CD4-positive, alpha-beta T cell treated with Interleukin-15 for 4 hours (primary cell): Measurements from ENCODE around the gene TMEM120B.
"Not testable (repeated sequence)": the region's sequence is repeated elsewhere in the genome, so short reads cannot be mapped to it uniquely, and the experiment has no call there.

Source experiments
- DNase-seq: peaks from one replicate; pipeline ENCODE4 v3.0.0-alpha.2; 2020; ENCODE audit warnings: low spot score

The TMEM120B gene

DNA sequence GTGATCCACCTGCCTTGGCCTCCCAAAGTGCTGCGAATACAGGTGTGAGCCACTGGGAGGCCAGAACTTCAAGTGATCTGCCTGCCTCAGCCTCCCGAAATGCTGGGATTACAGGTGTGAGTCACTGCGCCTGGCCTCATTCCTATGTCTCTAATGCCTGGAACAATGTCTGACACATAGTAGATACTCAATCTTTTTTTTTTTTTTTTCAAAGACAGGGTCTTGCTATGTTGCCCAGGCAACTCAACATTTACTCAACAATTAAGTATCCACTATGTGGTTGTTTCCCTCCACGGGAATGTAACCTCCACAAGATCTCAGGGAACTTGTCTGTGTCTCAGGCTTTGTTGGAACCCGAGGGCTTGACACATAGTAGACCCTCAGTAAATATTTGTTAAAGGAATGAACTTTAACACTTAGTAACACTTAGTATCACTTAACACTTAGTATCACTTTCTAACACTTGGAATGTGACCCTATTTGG, 3.0 kb upstream of the TMEM120B start:
- DNase-seq, result no peak

DNA sequence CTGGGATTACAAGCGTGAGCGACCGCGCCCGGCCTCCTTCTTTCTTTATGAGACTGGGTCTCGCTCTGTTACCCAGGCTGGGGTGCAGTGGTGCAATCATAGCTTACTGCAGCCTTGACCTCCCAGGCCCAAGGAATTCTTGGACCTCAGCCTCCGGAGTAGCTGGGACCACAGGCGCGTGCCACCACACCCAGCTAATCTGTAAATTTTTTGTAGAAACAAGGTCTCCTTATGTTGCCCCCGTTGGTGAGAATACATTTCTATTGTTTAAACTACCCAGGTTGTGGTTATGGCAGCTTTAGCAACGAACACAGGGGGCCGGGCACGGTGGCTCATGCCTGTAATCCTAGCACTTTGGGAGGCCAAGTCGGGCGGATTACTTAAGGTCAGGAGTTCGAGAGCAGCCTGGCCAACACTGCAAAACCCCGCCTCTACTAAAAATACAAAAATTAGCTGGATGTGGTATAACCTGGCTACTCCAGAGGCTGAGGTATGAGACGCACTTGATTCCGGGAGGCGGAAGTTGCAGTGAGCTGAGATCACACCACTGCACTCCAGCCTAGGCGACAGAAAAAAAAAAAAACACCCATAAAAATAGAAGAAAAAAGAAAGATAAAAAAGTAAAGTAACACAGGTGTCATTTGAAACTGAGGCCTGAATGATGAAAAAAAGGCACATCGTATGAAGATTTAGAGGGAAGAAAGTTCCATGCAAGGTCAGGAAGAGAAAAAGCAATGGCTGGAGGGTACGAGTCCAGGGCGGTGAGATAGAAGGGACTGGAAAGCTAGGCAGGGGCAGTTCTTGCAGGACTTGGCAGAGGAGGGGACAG, 977 bp upstream of the TMEM120B start:
- DNase-seq, result peak; percentile 17

DNA sequence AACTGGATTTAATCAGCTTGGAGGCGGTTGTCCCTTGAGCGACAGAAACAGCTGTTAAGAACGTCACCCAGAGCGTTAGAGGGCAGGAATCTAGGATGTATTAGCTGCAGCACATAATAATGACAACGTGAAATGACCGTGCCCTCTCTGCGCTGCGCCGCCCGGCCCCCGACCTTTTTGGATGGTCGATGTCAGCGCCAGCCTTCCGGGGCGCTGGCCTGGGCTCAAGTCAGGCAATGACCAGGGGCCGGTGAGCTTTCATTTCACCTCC, 427 bp upstream of the TMEM120B start:
- DNase-seq, result peak; percentile 13

DNA sequence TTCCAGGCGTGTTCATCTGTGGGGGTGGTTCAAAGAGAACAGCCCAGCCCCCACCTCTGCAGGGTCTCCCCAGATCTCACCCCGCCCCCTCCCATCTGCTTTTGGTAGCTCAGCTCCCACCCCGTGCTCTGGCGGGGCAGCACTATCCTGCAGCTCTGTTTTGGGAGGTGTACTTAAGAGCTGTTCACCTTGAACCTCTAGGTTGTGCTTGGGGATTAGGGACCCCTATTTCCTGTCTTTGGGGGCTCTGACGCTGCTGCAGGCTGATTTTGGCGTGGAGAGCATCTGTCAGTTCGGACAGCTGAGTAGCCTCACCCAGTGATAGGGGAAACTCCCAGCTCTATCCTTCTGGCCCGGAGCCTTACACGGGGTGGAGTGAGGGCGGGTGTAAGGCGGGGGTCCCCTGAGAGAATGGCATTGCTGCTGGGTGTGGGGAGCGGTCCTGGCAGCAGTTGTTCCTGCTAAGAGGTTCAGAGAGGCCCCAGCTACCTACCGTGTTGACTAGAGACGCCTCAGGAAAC, 765 bp downstream of the TMEM120B start:
- DNase-seq, result no peak

DNA sequence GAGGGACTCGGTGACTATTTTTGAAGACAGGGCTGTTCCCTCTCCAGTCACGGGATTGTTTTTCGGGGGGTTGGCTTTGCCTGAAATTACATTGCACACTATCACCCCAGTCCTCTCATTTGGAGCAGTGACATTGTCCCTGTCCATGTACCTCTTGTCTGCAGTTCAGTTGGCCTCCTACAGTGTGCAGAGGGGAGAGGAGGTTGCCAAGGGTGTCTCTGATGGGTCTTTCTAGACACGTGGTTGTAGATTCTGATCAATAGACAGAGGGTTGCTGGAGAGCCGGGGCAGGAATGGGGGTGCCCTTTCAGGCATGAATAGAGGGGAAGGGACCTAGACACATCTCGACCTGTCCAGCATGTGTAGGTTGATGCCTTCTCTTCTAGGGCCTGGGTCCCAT, 1.2 kb downstream of the TMEM120B start:
- no peak for DNase-seq

DNA sequence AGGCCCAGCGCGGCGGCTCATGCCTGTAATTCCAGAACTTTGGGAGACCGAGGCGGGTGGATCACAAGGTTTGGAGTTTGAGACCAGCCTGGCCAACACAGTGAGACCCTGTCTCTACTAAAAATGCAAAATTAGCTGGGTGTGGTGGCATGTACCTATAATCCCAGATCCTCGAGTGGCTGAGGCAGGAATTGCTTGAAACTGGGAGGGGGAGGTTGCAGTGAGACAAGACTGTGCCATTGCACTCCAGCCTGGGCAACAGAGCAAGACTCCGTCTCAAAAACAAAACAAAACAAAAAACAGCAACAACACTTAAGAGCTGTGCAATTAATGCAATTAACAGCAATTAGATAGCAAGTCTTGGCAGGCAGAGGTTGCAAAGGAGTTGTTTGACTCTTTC, 2.5 kb downstream of the TMEM120B start:
- DNase-seq, result not testable (repeated sequence)

DNA sequence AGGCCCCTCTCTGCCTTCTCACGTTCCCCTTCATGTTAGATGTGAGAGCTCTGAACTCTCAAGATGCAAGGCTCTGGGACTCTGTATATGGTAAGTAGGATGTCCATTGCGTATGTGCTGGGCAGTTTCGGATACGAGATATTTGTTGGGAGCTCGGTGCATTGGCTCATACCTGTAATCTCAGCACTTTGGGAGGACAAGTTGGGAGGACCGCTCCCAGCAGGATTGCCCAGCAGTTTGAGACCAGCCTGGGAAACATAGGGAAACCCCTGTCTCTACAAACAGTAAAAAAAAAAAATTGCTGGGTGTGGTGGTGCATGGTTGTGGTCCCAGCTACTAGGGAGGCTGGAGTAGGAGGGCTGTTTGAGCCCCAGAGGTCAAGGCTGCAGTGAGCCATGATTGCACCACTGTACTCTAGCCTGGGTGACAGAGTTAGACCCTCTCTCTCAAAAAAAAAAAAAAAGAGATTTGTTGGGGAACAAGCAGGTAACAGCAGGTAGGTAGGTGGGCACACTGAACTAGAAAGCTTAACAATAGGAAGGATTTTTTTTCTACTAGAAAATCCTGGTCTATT, 3.4 kb downstream of the TMEM120B start:
- no peak for DNase-seq

DNA sequence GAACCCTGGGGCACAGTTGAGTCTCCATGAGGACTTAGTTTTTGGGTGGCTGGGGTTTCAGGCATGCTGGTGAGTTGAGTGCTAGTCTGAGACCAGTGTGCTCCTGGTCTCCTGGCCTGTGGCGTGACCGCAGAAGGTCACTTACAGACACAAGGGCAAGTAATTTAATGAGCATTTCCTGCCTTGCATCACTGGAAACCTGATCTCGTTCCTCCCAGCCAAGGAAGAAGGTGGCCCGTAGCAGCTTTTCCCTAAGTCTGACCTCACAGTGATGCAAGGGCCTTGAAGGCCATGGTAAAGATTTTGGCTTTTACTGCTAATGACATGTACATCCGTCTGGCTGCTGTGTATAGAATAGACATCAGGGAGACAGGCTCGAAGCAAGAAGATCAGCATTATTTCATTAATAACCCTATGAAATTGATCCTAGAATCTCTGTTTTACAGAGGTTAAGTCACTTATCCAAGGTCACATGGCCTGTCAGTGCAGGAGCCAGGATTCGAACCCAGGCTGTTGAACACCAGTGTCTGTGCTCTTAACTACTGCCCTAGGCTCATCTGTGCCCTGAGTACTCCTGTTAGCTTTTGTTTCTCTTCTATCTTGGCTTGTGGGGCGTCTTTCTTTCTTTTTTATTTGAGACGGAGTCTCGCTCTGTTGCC, 4.6 kb downstream of the TMEM120B start:
- DNase-seq, result no peak

DNA sequence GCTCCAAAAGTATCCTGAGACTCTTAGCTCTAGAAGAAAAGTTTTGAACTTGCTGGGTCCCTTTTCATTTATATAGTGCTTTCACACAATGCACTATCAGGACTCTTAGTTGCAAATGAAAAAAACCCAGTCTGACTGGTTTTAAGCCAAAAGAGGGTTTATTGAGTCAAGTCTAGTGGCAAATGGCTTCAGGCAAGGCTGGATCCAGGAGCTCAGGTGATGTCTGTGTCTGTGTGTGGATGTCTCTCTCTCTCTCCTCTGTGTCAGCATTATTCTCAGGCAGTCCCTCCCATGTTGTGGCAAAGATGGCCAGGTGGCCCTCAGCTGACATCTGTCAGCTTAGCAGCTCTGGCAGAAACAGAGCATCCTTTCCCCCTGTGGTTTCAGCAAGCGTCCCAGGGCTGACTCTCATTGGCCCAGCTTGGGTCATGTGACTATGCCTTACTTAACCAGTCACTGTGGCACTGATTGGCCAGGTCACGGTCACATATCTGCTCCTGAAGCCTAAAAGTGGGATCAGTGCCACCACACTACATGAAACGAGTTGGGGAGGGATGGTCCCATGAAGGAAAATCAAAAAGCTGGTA, 6.2 kb downstream of the TMEM120B start:
- no peak for DNase-seq

DNA sequence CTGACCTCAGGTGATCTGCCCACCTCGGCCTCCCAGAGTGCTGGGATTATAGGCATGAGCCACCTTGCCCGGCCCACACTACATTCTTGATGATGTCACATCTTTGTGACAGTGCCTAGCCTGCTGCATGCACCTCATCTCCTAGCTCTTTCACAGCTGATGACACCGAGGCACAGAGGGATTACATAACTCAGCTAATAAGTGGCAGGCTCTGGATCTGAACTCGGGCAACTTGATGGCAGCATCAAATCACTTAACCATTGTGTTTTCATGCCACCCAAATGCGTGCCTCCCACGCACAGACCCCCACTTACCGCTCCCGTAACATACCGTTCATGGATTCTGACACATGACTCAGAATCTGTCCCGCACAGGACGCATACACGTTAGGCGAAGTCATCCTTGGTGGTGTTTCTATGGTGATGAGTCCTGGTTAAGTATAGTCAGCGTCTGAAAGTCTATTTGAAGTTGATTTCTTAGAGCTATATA, 7.4 kb downstream of the TMEM120B start:
- no peak for DNase-seq

DNA sequence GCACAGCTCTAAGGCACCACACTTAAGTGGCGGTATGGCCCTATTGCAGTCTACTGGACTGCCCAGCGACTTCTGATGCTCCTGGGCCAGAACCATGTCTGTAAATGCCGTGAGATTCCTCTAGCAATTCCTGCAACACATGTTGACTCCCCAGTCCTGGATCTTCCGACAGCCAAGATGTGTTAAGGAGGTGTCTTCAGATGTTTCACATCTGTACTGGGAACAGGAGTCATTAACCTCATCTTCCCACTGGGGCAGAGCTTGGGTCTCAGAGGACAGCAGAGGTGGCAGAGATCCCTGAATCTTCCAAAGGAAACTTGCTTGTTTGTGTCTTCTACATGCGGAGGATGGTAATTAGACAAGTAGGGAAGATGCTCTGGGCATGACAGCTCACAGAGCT, 8.2 kb downstream of the TMEM120B start:
- no peak for DNase-seq

DNA sequence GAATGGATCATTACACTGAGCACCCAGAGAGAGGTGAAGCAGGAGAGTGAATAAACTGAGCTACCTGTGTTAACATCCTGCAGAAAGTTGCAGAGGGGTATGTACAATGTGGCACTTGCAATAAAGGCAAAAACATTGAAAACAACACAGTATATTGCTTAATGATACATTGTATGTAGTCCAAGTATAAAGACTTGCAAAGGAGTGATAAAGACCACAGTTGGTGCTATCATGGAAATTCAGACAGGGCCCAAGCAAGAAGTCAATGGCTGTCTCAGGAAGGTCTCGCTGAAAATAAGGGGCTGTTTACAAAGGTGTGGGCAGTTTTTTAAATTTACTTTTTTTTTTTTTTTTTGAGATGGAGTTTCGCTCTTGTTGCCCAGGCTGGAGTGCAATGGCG, 10.0 kb downstream of the TMEM120B start:
- DNase-seq, result no peak

DNA sequence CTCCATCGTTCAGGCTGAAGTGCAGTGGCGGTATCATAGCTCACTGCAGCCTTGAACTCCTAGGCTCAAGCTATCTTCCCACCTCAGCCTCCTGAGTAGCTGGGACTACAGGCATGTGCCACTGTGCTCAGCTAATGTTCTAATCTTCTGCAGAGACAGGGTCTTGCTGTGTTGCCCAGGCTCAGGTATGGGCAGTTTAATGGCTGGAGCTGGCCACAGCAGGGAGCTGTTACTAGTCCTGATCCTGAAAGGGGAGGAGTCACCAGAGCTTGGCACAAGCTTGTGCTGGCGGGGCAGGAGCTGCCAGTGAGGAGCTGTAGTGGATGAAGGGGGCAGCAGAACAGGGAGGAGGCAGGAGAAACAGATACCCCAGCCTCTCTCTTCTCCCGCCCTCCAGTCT, 10.6 kb downstream of the TMEM120B start:
- no peak for DNase-seq

DNA sequence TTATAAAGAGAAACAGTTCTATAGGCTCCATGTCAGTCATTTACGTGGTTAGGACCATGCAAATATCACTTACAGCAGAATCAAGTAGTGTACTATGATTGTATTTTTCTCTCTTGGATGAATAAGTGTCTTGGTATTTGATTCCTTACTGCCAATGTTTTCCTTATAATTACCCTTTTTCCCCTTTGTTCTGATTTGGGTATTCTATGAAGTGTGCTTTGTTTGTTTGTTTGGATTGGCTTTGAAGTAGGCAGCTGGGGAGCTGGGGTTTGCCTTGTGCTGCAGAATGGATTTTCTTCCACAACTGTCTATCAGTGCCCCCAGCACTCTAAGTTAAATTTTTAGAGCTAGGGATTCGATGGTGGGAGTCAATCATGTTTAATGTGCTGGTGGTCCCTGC, 12.4 kb downstream of the TMEM120B start:
- no peak for DNase-seq

DNA sequence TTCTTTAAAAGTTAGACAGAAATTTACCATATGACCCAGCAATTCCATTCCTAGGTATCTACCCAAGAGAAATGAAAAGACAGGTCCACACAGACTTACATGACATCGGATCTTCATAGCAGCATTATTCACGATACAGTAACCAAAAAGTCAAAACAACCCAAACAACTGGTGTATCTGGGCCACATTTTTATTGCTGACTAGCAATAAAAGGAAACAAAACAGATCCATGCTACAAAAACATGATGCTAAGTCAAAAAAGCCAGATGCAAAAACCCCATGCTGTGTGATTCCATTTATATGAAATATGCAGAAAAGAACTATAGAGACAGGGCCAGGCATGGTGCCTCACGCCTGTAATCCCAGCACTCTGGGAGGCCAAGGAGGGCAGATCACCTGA, 12.9 kb downstream of the TMEM120B start:
- DNase-seq, result no peak

DNA sequence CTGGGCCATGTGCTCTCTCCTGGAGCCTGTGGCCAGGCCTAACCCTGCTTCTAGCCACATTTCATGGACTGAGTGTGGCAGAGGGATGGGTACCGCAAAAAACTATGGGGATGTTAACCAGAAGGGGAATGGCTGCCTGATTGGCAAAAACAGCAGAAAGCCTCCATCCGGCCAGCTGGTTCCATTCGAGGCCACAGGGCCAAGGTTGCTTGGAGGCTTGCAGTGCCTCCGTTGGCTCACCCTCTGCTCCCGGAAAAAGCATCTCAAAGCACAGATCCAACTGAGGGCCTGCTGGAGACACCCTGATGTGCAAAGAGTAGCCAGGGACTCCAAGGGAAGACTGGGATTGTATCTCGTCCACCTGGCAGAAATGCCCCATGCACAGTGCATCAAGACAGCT, 16.5 kb downstream of the TMEM120B start:
- DNase-seq, result no peak

DNA sequence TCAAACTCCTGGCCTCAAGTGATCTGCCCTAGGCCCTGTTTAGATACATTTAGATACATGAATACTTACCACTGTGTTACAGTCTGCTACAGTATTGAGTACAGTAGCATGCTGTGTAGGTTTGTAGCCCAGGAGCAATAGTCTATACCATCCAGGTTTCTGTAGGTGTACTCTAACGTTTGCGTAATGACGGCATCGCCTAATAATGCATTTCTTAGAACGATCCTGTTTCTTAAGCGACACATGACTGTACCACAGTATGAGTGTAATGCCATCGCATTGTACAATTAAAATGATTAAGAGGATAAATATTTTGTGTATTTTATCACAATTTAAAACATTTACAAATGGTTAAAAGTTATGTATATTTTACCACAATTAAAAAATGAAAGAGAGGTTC, 18.9 kb downstream of the TMEM120B start:
- DNase-seq, result no peak

DNA sequence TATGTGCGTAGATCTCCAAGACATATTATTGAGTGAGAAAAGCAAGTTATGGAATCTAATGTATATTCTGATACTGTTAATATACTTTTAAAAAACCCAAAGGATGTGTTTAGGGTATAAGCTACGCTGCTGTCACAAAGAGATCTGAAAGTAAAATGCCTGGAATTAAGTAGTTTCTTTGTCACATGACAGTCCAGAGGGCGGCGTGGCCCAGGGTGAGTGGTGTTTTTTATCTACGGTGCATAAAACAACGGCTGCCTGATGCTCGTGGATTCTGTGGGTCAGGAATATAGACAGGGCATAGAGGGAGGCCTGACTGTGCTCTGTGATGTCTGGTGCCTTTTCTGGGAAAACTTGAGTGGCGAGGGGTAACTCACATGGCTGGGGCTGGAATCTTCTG, 21.3 kb downstream of the TMEM120B start:
- DNase-seq, result no peak

DNA sequence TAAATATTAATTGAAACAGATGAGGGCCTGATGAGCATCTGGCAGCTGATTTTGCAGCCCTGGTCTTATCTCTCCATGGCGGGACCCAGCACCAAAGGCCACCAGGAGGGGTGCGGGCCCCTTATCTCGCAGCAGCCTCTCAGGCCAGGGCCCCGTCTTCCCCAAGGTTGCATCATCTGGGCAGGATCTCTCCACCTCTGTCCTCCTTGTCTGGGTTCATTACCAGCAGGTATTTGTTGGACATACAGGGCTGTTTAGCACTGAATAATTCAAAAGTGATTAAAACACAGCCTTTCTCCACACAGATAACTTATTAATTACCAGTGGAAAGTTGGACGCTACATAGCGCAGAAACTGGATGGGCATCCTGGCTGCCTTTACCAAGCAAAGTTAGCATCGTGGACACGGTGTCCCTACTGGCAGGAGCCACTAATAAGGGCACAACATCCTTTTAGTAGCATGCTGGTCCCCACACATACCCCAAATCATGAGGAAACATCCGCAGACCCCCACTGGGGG, 25.8 kb downstream of the TMEM120B start:
- DNase-seq, result no peak

DNA sequence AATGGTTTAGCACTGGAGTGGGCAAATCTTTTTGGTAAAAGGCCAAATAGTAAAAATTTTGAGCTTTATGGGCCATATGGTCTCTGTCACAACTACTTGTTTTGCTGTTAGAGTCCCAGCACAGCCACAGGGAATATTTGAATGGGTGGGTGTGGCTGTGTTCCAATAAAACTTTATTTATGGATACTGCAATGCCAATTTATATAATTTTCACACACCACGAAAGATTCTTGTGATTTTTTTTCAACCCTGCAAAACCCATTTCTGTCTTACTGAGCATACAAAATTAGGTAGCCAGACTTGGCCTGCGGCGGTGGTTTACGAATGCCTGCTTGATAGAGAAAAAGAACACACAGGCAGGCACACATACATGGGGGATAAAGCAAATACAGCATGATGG, 28.3 kb downstream of the TMEM120B start:
- DNase-seq, result no peak

DNA sequence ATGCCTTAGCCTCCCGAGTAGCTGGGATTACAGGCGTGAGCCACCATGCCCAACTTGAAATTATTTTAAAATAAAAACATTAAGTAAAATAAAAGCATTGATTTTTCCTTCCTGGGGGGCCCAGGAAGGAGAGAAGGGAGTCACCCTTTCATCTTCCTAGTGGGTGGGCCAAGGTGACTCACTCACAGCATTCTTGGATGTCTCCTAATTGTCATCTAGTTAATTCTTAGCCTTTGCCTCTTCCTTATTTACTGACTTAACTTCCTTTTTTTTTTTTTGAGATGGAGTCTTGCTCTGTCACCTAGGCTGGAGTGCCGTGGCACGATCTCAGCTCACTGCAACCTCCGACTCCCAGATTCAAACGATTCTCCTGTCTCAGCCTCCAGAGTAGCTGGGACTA, 29.2 kb downstream of the TMEM120B start:
- DNase-seq, result no peak

DNA sequence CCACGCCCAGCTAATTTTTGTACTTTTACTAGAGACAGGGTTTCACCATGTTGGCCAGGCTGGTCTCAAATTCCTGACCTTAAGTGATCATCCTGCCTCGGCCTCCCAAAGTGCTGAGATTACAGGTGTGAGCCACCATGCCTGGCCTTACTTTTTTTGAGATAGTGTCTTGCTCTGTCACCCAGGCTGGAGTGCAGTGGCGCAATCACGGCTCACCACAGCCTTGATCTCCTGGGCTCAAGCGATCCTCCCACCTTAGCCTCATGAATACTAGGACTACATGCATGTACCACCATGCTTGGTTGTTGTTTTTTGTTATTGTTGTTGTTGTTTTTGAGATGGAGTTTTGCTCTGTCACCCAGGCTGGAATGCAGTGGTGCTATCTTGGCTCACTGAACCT, 33.0 kb downstream of the TMEM120B start:
- not testable (repeated sequence) for DNase-seq

DNA sequence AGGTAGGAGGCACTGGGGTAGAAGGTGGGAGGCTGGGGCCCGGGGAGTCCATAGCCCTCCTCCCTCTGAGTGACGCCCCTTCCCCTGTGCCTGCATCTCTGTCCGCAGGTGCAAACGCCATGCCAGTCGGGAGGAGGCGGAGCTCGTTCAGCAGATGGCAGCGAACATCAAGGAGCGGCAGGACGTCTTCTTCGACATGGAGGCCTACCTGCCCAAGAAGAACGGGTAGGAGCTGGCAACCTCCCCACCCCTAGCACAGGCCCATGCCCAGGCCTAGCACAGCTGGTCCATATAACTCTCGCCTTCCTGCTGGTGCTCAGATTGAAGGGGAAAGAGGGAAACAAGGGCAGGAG, 35.6 kb downstream of the TMEM120B start:
- no peak for DNase-seq
